ENCODE results near the gene AVPI1.

- TF ChIP-seq, protein P1, sequence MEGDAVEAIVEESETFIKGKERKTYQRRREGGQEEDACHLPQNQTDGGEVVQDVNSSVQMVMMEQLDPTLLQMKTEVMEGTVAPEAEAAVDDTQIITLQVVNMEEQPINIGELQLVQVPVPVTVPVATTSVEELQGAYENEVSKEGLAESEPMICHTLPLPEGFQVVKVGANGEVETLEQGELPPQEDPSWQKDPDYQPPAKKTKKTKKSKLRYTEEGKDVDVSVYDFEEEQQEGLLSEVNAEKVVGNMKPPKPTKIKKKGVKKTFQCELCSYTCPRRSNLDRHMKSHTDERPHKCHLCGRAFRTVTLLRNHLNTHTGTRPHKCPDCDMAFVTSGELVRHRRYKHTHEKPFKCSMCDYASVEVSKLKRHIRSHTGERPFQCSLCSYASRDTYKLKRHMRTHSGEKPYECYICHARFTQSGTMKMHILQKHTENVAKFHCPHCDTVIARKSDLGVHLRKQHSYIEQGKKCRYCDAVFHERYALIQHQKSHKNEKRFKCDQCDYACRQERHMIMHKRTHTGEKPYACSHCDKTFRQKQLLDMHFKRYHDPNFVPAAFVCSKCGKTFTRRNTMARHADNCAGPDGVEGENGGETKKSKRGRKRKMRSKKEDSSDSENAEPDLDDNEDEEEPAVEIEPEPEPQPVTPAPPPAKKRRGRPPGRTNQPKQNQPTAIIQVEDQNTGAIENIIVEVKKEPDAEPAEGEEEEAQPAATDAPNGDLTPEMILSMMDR (IDR thresholded peaks at IDR 0.05) = no peak
- TF ChIP-seq EZH2 (IDR thresholded peaks at IDR 0.05) = no peak
- TF ChIP-seq EZH2phosphoT487 (IDR thresholded peaks at IDR 0.05) = no peak
These were observed 59.3 kb downstream of the AVPI1 start for GRCh38 chr10:97627731-97628130.
